Vagina (tissue), 2 donors: ENCODE data around the gene HOXA1. TPM values are rescaled to one million over a fixed set of nuclear protein-coding genes. Genes with fewer than 3 reads are reported as not detected.

ENCODE experiments used
- DNase-seq, 2 donors: peaks; one replicate each; pipeline ENCODE4 v3.0.0-alpha.2; 2017; ENCODE audit errors: extremely low spot score in 2 of 2
- H3K27ac ChIP-seq: fragments of 200-600 bp; sonication (generic); one replicate; pipeline ENCODE4 v1.5.1; 2019
- H3K27me3 ChIP-seq: fragments of 200-600 bp; sonication (generic); one replicate; pipeline ENCODE4 v1.5.1; 2019
- H3K36me3 ChIP-seq, 2 donors: fragments of 200-600 bp; sonication (generic); one replicate each; pipeline ENCODE4 v1.5.1; 2017 to 2019
- H3K4me1 ChIP-seq: fragments of 200-600 bp; sonication (generic); one replicate; pipeline ENCODE4 v1.5.1; 2019
- H3K4me3 ChIP-seq, 2 donors: fragments of 200-600 bp; sonication (generic); 1 replicate in 1 of 2; 2 replicates in 1 of 2; pipeline ENCODE4 v1.5.1; 2016 to 2019
- H3K9me3 ChIP-seq: fragments of 200-600 bp; sonication (generic); one replicate; pipeline ENCODE4 v1.5.1; 2019
- CTCF ChIP-seq, 3 experiments: fragments of 450-650 bp in 2 of 3; fragments of 200-600 bp in 1 of 3; sonication (generic) in 1 of 3; IDR thresholded peaks; one replicate each; pipeline ENCODE4 v1.5.1; 2017 to 2019; ENCODE audit warnings: antibody characterized with exemption in 3 of 3, mild to moderate bottlenecking in 2 of 3, moderate library complexity in 2 of 3
- POLR2A ChIP-seq, 2 donors: fragments of 450-650 bp; IDR thresholded peaks; one replicate each; pipeline ENCODE4 v1.6.1; 2017; ENCODE audit warnings: antibody characterized with exemption in 2 of 2, mild to moderate bottlenecking in 2 of 2, moderate library complexity in 2 of 2
- POLR2AphosphoS5 ChIP-seq, 2 donors: sonication (generic); formaldehyde crosslinking; IDR thresholded peaks; one replicate each; pipeline ENCODE4 v1.9.0; 2017; ENCODE audit warnings: antibody characterized with exemption in 2 of 2, mild to moderate bottlenecking in 2 of 2, low read depth in 1 of 2; ENCODE audit not compliant: insufficient read depth in 1 of 2
- intact Hi-C: fragments of 100-400 bp; cut with DNase I; formaldehyde crosslinking; loops from one replicate; pipeline ENCODE4 v1.15.1; 2023
- total RNA-seq: library from RNA; depleted of rRNA; stranded (reverse); fragments of >200 nt; gene quantifications from one replicate; pipeline ENCODE4 v1.2.3, GENCODE V29; 2016

Gene HOXA1
- total RNA-seq, 1 donor from 2014 or later: 0.74 TPM

- intact Hi-C loops: no loop called here
- Histone ChIP-seq H3K36me3 (no peaks in the 10 kb centered on the region), H3K4me3 (peak overlapping the region; percentile 66 to 72), H3K27me3 (no peaks in the 10 kb centered on the region), H3K27ac (peak overlapping the region; percentile 75), H3K9me3 (no peaks in the 10 kb centered on the region), H3K4me1 (peaks cover 41% of the 10 kb centered on the region)
- DNase-seq: no peak
- TF ChIP-seq CTCF (IDR thresholded peaks at IDR 0.05) (no peak), POLR2AphosphoS5 (IDR thresholded peaks at IDR 0.05; ENCODE audit: insufficient read depth in 1 of 2, low read depth in 1 of 2) (no peak), POLR2A (IDR thresholded peaks at IDR 0.05) (no peak)
Observed at GRCh38 chr7:27096768-27097514, 1.1 kb upstream of the HOXA1 start.

GRCh38 chr7:27095050-27095896 lies 527 bp downstream of the HOXA1 start:
- H3K4me1 ChIP-seq: peaks cover 41% of the 10 kb centered on the region
- H3K9me3 ChIP-seq: no peaks in the 10 kb centered on the region
- peak overlapping the region; percentile 66 to 72 for H3K4me3 ChIP-seq
- no peaks in the 10 kb centered on the region for H3K36me3 ChIP-seq
- no peak for DNase-seq
- H3K27ac ChIP-seq: no peak overlapping the region
- TF ChIP-seq CTCF (IDR thresholded peaks at IDR 0.05): no peak
- TF ChIP-seq POLR2A (IDR thresholded peaks at IDR 0.05): no peak
- no peak for TF ChIP-seq POLR2AphosphoS5 (IDR thresholded peaks at IDR 0.05; ENCODE audit: insufficient read depth in 1 of 2, low read depth in 1 of 2)
- no peaks in the 10 kb centered on the region for H3K27me3 ChIP-seq
- intact Hi-C loops: no loop called here

GRCh38 chr7:27094304-27095049 lies 1.3 kb downstream of the HOXA1 start:
- TF ChIP-seq CTCF (IDR thresholded peaks at IDR 0.05): no peak
- Histone ChIP-seq H3K27ac (no peak overlapping the region), H3K27me3 (no peaks in the 10 kb centered on the region), H3K4me3 (no peak overlapping the region), H3K9me3 (no peaks in the 10 kb centered on the region), H3K4me1 (peaks cover 39% of the 10 kb centered on the region), H3K36me3 (no peaks in the 10 kb centered on the region)
- DNase-seq: no peak
- intact Hi-C loops: no loop called here

- TF ChIP-seq CTCF (IDR thresholded peaks at IDR 0.05) (no peak), POLR2AphosphoS5 (IDR thresholded peaks at IDR 0.05; ENCODE audit: insufficient read depth in 1 of 2, low read depth in 1 of 2) (no peak), POLR2A (IDR thresholded peaks at IDR 0.05) (no peak)
- Histone ChIP-seq H3K9me3 (no peaks in the 10 kb centered on the region), H3K4me1 (peaks cover 29% of the 10 kb centered on the region), H3K4me3 (no peak overlapping the region), H3K27me3 (peaks cover 2% of the 10 kb centered on the region), H3K36me3 (no peaks in the 10 kb centered on the region), H3K27ac (no peak overlapping the region)
- intact Hi-C loops: no loop called here
- no peak for DNase-seq
Observed at GRCh38 chr7:27093184-27093895, 2.5 kb downstream of the HOXA1 start.
